ENCODE data around the gene SLFN12.
A peak's percentile ranks its signal among the peaks of the same experiment; 100 is the strongest.
"Not testable (repeated sequence)": the region's sequence is repeated elsewhere in the genome, so short reads cannot be mapped to it uniquely, and the experiment has no call there.

Gene SLFN12

DNA sequence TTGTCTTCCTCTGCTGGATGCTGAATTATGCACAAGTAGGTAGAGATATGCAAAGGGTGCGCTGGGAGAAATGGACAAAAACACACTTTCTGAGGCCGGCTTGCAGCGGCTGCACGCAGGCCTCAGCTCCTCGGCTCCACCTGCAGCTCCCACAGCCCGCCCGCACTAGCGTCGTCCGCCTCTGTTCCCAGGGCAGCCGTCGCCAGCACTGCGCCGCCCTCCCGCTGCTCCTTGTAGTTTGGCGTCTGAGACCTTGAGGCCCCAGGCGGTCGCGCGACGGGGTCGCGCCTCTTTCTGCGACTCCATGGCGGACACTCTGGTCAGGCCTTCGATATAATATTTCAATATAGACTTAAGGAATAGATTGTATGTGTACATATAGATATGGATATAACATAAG, 24.8 kb downstream of the SLFN12 start:
- DNase-seq (ENCODE audit: low read depth): no peak

DNA sequence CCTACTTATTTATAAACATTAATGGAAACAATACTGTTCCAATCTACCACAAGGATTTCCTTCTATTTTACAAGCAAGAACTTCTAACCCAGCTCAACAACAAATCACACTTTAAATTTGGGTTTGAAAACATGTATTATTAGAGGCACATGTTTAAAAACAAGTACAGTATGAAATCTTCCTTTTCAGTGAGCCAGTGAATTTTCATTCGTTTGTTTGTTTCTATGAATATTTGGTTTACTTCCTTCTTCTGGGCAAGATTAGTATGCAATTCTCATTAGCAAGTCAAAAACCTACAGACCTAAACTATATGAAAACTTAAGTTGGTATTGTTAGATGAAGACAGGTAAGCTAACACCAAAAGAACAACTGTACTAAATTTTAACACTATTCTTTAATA, 25.7 kb downstream of the SLFN12 start:
- no peak for DNase-seq (ENCODE audit: low read depth)

DNA sequence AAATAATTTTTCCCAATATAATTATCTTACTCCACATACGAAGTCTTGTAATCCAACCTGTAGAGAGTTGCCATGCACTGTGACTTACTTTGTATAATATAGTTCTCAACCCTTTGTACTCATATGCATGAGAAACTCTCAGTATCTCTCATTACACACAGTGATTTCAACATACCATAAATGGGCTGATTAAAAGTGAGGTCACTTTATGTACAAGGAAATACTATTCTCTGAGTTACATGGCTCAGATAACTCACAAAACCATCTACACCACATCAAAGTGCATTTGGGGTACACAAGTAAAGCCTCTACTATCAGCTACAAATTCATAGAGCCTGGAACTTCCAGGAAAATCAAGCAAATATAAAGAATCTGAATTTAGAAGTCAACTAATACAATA, 27.9 kb downstream of the SLFN12 start:
- no peak for DNase-seq (ENCODE audit: low read depth)

DNA sequence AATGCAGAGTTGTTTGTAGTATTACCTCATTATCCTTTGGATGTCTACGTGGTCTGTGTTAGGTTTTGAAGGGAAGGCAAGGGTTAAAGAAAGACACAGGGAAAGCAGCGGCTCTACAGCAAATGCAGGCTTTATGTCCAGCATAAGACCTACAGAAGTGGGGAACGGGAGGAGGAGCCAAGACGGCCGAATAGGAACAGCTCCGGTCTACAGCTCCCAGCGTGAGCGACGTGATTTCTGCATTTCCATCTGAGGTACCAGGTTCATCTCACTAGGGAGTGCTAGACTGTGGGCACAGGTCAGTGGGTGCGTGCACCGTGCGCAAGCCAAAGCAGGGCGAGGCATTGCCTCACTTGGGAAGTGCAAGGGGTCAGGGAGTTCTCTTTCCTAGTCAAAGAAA, 38.5 kb downstream of the SLFN12 start:
- not testable (repeated sequence) for DNase-seq (ENCODE audit: low read depth)

DNA sequence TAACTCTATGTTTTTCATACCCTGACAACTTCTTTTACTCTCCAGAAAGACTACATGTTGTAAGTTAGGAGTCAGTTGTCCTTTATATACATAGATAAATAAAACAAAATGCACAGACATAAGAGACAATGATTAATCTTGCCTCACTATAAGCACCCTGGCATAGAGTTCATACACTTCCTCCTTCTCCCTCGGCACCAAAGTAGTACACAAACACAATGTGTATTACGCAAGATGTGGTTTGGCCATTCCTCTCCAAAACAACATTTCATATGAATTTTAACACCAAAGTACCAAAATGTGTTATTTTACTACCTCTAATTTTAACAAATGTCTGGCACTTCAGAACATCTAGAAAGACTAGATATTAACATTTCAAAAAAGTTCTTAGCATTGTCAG, 41.6 kb downstream of the SLFN12 start:
- DNase-seq (ENCODE audit: low read depth): no peak

DNA sequence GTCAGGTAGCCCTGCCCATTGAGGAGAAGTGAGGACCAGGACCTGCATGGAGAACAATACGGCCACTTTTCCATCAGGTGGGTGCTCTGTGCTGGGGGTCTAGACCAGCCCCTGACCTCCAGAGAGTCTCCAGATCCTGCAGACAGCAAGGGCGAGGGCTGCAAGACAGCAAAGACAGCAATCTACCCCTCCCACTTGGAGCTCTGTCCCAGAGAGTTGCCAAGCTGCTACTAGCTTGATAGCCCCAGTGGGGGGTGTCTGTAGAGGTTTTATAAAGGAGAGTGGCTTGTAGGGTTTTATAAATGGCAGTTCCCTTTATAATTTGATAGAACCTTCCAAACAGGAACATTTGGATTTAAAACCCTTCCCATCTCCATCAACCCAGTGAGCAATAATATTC, 42.1 kb downstream of the SLFN12 start:
- DNase-seq (ENCODE audit: low read depth): no peak

DNA sequence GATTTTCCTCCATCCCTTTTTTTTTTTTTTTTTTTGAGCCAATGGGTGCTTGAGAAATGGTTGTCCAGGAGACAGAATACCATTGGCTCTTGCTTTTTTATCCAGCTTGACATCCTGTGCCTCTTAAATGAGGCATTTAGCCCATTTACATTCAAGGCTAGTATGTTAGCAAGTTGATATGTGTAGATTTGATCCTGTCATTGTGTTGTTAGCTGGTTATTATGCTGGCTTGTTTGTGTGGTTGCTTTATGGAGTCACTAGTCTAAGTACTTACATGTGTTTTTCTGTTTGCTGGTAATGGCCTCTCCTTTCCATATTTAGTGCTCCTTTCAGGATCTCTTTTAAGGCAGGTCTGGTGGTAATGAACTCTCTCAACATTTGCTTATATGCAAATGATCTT, 44.8 kb downstream of the SLFN12 start:
- DNase-seq (ENCODE audit: low read depth): no peak

DNA sequence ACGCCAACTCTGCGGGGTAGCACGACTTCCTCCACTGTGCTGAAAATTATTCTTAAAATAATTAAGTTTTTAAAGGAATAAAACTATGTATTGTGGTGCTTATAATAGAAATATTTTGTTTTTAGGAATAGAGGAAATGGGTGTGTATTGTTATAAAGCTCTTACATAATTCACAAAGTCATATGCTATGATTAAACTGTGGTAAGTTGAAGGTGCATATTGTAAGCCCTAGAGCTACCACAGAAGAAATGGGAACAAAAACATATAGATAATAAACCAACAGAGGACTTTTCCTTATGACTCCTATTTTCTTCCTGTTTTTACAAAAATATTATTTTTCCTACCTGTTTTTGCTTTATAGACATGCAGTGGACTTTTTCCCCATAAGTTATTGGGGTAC, 54.6 kb downstream of the SLFN12 start:
- no peak for DNase-seq (ENCODE audit: low read depth)

DNA sequence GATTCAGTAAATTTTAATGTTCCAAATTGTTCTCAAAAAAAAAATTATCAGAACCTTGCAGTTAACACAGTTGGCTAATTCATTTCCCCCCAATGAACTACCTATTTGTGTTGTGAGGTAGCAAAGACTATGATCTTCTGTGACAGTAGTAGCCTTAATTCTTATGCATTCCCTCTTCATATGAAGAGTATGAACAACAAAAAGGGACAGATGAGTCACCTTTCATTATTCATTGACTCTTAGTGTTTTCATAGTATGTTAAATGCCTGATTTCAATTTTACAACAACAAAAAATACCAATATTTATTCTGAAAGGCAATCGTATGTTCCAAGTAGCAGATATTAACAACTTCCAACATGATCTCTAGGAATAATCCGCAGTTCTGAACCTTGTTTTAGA, 55.2 kb downstream of the SLFN12 start:
- no peak for DNase-seq (ENCODE audit: low read depth)

DNA sequence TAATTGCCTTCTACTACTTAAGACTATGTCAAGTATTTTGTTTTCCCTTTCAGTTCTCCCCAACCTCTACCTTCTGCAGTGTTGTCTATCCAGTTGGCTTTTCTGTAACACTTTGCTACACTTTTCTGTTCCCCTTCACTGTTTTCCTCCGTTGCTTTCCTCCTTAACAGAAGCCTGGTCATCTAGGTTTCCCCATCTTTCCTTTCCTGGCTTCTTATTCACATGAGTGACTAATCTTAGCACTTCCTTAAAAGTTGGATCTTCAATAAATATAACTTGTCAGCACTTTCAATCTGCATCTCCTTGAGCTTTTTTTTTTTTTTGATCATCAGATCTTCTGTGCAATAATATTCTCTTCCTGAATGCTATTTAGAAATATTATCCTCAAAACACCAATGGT, 56.1 kb downstream of the SLFN12 start:
- DNase-seq (ENCODE audit: low read depth): no peak

DNA sequence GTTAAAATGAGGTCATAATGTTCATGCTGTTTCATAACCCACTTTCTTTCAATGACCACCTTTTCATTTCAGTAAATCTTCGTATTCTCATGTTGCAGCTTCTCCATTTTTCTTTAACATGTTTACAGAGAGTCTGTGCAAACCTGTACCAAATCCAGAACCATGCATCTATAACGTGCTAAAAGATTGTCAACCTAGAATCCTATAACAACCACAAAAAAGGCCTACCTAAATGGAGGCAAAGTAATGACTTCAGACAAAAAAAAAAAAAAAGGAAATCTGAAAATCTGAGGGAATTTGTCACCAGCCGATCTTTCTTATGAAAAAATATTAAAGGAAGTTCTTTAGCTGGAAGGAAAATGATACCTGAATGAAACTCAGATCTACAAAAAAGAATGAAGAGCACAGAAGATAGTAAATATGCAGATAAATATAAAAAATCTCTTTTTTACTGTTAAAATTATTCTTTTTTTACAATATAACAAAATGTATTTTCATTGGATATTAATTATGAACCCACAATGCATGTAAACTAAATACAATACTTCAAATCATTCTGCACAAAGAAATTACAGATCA, 57.4 kb downstream of the SLFN12 start:
- DNase-seq (ENCODE audit: low read depth): no peak

DNA sequence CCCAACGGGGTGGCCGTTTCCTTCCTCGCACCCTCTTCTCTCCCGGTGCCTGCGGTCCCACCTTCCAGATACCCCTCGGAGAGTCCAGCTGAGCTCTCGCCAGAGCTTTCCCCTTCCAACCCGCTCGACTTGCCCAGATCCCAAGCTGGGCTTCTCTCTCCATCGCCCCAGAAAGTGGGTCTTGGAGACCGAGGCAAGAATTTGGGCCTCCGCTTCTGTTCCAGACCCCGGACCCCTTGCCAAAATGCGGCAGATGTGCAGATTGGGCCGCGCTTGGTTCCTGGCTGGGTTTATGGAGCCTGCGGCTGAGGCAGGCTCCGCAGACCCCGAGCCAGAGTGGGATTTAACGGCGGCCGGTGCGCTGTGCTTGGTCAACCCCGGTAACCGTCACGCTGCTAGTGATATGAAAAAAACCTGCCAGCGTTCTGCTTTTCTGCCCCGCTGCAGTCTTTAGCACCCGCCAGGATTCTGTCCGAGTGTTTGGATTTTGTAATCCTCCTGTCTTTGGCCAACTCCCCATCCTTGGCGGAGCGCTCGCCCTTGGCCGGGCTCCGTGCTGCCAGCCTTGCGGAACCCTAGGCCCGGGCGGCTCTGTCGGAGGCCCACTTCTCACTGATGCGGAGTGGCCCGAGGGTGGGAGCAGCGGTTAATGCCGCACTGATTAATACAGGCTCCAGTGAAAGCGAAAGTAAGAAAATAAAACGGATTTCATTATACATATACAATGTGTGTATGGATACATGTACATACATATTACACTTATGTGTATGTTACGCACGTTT, 58.1 kb downstream of the SLFN12 start:
- DNase-seq (ENCODE audit: low read depth): no peak

DNA sequence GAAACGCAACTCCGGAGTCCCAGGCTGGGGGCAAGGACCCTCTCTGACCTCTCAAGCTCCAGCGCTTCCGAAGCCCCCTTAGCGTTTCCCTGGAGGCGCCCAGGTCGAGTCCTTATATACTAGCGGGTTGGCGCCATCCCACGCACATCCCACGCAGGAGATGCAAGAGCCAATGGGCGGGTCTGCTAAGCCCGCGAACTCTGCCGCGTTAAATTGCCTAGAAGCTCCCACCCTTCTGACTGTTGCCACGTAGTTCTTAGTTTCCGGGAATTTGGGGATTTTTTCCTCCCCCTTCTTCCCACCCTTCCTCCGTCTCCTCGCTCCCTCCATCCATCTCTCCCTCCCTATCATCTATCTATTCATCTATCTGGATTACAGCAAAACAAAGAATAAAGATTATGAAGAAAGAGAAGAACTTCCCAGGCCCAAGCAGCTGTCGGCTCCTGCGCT, 58.7 kb downstream of the SLFN12 start, which contains the start of gene SLFN11:
Gene SLFN11 (minus strand): TSS at position 88 of the 450 bp plus-strand sequence. CDS start 9,814 bp downstream, outside the sequence.
- DNase-seq (ENCODE audit: low read depth): peak; percentile 82

DNA sequence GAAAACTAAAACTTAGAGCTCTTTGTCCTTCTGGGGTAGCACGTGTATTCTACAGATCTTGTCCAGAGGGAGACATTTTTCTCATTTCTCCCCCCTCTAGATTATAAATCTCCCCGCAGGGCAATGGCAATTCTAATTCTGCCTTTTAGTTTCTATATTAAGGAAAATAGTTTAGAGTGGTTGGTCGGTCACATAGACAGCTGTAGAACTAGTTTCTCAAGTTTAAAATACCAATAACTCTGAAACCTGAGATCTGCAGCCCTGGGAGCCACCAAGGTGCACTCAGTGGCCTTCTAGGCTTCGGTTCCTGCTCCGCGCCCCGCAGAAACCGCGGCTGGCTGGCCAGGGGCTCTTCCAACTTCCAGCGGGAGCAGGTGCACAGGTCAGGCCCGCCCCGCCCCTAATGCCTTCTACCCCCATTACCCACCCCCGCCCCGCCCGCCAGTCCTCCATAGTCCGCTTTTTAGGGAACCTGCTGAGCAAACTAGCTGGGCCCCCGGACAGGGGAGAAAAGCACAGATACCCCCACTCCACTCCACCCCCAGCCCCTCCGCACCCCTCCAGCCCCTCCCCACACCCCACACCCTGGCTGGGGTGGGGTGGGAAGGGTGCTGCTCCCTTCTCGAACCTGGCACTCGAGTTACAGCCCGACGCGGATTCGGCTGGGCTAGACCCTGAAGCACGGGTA, 59.3 kb downstream of the SLFN12 start:
- DNase-seq (ENCODE audit: low read depth): no peak

DNA sequence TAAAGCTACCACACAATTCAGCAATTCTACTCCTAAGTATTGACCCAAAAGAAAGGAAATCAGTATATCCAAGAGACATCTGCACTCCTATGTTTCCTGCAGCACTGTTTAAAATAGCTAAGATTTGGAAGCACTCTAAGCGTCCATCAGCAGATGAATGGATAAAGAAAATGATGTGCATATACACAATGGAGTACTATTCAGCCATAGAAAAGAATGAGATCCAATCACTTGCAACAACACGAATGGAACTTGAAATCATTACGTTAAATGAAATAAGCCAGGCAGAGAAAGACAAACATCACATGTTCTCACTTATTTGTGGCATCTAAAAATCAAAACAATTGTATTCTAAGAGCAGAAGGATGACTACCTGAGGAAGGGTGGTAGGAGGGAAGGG, 60.4 kb downstream of the SLFN12 start:
- DNase-seq (ENCODE audit: low read depth): no peak

DNA sequence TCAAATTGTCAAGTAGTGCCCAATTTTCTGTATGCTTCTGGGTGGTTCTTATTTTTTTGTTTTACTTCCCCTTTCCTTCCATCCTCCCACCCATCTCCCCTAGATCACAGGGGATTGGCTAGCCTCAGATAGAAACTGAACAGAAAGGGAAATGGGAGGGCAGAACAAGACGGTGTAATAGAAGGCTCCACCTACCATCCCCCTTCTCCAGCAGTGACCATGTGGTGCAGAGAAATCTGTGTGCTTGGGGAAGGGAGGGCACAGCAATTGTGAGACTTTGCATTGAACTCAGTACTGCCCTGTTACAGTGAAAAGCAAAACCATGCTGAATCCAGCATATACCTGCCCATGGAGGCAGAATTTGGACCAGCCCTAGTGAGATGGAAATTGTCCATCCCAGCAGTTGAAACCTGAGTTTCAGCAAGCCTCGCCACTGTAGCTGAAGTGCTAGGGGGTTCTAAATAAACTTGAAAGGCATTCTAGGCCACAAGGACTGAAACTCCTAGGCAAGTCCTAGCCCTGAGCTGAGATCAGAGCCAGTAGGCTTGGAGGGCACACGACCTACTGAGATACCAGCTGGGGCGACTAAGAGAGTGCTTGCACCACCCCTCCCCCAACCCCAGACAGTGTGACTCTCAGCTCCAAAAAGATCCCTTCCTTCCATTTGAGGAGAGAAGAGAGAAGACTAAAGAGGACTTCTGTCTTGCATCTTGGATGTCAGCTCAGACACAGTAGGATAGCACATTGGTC, 64.0 kb downstream of the SLFN12 start:
- no peak for DNase-seq (ENCODE audit: low read depth)

DNA sequence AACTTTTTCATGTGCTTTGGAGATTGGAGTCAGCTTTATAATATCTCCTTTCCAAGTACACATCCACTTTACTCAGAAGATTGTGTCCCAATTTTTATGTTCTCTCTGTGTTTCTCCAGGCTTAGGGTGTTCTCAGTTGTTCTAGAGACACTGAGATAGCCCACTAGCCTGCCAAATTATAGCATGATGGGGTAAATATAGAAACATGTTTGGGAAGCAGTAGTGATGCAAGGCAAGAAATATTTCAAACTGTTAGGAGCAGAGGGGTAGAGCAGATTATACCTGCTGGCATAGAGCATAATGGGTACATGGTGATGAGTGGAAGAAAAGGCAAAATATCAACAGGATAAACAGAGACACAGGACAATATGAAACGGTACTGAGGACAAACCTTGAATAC, 71.3 kb downstream of the SLFN12 start:
- DNase-seq (ENCODE audit: low read depth): no peak
